Measurements from ENCODE around the gene OLA1.

- TF ChIP-seq CTCF (IDR thresholded peaks at IDR 0.05): no peak
- no peak for TF ChIP-seq NR1H2 (CRISPR knock-in tag; IDR thresholded peaks at IDR 0.05)
- no peak for TF ChIP-seq TCF7 (CRISPR knock-in tag; IDR thresholded peaks at IDR 0.05; ENCODE audit: low read depth)
- TF ChIP-seq ATF3 (CRISPR knock-in tag; conservative IDR thresholded peaks at IDR 0.05): no peak
- no peak for TF ChIP-seq KAT7 (CRISPR knock-in tag; IDR thresholded peaks at IDR 0.05; ENCODE audit: borderline replicate concordance)
- no peak for TF ChIP-seq TEAD4 (CRISPR knock-in tag; IDR thresholded peaks at IDR 0.05)
- no peak for TF ChIP-seq CBFB (CRISPR knock-in tag; IDR thresholded peaks at IDR 0.05; ENCODE audit: low read depth)
- TF ChIP-seq ZBTB43 (CRISPR knock-in tag; IDR thresholded peaks at IDR 0.05): no peak
- TF ChIP-seq CREB1 (CRISPR knock-in tag; IDR thresholded peaks at IDR 0.05): no peak
- TF ChIP-seq ZNF423 (CRISPR knock-in tag; IDR thresholded peaks at IDR 0.05): no peak
Observed at GRCh38 chr2:174121175-174121574, 127.2 kb downstream of the OLA1 start.

Measured in WTC11 (cell line).